NCI-H748 (cell line): ENCODE data around the gene CDH11.
A peak's percentile ranks its signal among the peaks of the same experiment; 100 is the strongest.

ENCODE experiments used
- DNase-seq: peaks from one replicate; lab custom pipeline; 2025; ENCODE audit not compliant: unreplicated experiment; lab: John Stamatoyannopoulos, UW

CDH11 gene

DNA sequence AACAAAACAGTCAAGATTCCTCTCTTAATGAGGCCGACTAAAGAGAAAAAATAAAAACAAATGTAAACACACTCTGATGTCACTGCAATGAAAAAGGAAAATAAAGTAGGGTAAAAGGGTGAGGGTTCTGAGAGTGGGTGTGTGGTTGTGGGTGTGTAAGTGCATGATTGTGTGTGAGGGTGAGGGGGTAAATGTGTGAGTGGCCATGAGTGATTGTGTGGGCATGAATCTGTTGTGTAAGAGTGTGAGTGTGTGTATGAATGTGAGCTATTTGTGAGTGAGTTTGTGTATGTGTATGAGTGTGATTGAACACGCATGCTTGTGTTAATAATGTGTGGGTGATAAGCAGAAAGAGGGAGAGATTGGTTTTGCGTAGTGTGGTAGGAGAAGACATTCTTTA, 132.8 kb downstream of the CDH11 start:
- DNase-seq = no peak

DNA sequence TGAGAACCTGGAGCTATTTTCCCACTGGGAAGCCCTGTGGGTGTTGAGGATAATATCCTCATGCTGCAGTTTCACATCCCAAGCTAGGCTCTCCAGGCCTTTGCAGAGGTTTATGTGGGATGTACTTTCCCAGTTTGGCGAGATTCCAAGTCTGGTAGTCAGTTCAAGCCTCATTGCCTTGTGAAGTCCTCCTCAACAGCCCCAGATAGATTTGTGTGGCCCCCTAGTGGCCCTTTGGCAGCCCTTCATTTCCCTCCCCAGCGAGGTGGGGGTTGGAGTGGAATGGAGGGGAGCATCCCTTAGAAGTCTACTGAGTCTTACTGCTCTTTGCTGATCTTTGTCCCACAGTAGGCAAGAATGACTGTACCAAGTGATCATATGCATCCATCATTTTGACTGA, 137.9 kb downstream of the CDH11 start:
- DNase-seq = peak; percentile 64

DNA sequence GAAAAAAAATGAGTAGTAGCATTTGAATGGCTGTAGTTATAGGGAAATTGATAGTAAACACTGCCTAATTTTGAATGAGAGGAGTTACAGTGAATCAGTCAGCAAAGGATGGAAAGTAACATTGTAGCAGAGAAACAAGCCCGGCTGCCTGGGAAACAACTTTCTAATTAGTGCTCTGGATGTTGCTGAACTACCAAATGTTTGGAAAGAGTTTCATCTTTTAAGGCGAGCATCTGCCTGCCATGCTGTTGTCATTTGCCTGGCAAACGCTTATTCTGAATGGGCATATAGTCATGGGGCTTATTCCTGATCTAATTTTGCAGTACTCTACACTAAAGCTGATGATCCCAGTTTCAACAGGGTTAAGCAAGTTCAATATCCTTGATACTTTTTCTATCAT, 138.6 kb downstream of the CDH11 start:
- DNase-seq = no peak

DNA sequence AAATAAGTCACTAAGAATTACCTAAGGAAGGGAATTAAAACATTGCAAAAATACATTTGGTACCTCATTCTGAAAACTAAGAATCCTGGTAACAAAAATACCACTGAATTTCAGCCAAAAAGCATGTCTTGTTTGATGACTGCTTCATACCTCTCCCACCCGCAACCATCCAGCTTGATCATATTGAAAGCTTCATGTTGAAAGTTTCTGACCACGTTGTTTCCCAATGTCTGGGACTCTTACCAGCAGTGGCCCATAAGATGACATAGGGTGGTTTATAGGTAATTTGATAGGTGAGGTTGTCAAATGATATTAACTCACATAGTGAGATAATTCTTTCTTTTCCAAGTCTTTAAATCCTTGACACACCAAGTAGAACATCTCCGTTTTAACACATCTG, 139.3 kb downstream of the CDH11 start:
- DNase-seq = no peak

DNA sequence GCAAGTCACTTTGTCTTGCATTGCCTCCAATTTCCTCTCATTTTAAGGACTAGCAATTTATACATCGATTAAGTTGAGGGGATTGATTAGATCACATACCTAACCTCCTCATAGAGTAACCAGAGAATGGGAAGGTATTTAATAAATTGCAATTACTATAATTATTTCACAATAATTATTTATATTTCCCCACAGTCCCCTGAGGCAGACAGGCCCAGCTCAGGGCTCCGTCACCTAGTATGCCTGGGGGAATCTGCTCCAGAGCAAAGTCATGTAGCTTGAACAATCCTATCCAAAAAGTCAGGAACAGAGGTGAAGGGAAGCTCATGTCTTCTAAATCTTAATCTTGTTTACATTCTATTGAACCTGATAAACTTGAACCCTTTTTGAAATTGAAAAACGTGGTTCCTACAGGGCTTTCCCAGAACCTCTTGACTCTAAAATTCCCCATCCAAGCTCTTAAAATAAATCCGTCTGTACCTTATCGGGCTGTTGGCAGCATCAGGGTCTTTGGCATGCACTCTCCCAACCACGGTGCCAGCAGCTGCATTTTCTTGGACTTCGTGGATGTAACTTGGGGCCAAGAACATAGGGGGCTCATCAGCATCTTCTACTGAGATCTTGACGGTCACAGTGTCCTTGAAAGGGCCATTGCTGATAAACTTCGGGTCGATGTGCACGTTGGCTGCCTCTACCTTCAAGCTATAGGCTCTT, 140.1 kb downstream of the CDH11 start:
- DNase-seq = no peak

DNA sequence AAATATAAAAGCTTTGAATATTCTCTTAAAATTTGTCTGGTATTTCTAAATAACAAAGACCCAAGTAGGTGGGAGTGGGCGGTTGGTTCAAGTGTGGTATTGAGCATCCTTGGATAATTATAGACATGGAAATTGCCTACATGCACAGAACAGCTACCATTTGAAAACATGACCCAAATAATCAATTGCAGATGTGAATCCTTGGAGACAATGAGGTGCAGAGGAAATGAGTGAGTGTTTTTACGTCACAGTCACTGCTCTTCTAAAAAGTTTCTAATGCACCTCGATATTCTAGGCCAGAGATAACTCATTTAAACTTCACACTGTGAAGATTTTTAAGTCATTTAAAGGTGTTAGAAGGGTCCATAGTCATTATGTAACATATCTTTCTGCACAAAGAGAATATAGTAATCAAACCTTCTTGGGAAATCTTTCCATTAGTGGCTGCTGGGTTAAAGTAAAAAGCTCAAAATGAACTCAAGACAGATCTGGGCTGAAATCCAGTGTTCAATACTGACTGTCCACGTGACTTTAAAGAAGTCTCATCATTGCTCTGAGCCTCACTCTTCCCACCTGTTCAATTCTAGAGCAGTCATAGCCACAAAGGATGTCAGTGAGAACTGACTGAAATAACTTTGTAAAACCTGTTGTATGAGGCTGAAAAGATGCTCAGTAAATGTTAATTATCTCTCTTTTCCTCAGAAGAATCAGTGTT, 144.5 kb downstream of the CDH11 start:
- DNase-seq = no peak

DNA sequence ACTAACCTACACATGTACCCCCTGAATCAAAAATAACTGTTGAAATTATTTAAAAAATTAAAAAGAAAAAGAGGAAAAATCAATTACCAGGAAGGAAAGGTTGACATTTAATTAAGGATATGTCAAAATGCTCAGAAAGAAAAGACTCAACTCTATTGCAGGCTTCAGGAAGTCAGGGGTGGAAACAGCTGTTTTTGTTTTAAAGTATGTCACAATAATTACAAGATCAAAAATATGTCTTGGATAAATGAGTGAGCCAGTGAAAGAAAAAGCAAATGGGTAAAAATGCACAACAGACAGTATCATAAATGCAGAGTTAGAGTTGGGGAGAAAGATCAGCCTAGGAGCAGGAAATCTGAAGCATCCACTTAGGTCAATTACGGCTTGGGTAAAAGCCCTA, 146.0 kb downstream of the CDH11 start:
- no peak for DNase-seq

DNA sequence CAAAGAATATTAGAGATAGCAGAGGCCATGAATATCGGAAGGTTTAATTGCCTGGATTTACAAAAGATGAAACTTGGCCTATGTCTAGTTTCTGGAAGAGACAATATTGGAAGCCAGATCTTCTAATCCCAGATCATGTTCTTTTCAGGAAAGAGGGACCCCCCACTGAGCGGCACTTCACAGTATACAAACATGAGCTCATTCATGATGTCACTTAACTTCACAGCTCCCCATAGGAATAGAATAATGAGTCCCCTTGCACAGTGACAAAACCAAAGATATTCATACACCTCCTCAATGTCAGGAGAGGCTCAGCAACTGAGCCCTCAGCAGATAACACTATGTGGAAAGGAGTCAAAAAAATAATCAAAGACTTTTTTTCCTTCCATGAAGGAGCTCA, 147.5 kb downstream of the CDH11 start:
- peak; percentile 11 for DNase-seq

DNA sequence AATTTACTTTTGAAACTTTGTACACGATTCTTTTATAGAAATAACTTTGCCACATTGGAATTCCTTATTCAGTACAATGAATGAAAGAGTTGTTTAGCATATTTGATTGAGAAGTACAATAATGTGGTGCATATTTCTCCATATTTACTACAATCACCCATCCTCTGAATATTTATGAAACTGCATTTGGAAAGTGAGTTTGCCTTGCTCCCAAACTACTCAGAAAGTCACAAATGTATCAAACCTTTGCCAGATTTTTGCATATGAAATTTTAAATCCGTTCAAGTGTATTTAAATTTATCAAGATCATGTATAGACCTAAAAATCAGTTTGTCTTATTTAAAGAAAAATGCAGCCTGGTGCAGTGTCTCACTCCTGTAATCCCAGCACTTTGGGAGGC, 148.7 kb downstream of the CDH11 start:
- no peak for DNase-seq

DNA sequence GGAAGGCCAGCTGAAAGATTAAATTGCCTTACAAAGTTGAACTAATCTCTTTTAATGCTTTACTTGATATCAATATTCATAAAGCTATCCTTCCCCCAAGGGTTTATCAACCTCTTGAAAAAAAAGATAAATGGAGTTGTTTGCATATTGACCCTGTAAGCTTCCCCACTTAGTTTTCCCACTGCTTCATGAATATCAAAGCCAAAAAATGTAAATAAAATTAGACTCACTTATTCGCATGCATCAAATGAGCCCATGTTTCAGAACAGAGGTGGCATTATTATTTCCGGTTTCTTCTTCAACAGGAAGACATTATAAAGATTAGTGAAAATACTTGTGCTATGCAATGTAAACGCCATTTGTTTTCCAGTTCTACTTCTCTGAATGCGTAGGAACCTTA, 150.7 kb downstream of the CDH11 start:
- DNase-seq = no peak

DNA sequence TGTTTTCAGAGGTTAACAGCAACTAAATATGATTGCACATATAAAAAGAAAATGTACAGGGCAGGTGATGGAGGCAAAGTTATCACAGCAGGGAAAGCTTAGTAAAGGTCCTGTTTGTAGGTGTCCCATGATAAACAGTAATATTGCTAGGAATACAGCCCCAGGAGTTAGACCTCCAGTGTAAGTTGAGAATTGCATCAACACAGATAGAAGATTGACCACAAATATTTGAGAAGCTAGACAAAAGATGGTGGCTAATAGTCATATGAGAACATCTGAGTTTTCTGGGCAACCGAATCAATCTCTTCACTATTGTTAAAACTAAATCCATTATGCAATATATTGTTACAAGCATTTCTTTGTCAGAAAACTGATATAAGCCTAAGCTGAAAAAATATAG, 152.6 kb downstream of the CDH11 start:
- no peak for DNase-seq

DNA sequence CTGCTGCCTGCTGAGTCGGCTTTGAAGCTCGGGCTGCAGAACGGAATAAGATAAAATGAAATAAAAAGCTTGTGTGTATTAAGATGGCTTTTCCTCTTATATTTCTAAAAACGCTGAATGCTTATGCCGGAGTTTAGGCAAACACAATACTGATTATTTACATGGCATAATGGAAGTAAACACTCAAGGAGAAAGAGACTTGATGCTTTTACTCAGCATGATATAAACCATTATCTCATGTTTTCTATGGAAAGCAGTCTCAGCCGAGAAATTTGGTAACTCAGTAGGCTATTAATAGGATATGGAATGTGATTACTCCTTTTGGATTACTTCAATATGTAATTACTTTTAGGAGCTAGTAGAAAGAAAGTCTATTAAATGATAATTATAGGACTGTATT, 153.3 kb downstream of the CDH11 start:
- no peak for DNase-seq

DNA sequence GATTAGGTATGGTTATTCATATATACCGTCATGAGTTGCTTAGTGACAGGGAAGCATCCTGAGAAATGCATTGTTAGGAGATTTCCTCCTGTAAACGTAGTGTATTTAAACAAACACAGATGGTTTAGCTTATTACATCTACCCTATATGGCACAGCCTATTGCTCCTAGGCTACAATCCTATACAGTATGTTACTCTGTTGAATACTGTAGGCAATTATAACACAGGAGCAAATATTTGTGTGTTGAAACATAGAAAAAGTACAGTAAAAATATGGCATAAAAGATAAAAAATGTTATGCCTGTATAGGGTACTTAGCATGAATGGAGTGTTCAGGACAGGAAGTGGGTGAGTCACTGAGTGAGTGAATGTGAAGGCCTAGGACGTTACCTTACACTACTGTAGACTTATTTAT, 157.7 kb downstream of the CDH11 start:
- peak; percentile 31 for DNase-seq

DNA sequence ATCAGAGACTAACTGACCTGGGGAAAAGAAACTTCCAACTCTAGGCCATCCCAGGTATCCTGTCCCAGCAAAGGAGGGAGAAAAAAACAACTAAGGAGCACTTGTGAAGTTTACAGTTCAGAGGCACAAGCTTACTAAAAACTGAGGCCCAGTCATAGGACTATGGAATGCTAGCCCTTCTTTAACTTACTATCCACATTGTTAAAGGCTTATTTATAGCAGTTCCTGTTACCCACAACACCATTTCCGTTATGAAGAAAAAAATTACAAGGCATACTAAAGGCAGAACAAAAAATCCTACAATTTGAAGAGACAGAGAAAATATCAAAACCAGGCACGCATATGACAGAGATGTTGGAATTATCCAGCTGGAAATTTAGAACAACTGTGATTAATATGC, 159.1 kb downstream of the CDH11 start:
- DNase-seq = no peak

DNA sequence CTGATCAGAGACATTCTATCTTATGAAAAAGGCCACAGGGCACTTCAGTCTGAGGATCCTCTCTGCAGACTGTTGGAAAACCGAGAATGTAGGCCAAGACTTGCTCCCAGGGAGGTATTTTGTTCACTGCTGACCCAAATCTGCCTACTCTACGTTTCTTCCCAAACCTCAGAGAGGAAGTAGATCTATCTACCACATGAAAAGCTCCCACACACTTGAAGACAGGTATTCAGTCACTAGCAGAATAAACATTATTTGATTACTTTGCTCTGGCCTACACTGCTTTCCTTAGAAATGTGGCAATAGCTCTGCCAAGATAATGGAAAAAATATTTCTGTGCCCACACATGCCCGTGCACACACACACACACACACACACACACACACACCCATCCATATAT, 164.6 kb downstream of the CDH11 start:
- no peak for DNase-seq

DNA sequence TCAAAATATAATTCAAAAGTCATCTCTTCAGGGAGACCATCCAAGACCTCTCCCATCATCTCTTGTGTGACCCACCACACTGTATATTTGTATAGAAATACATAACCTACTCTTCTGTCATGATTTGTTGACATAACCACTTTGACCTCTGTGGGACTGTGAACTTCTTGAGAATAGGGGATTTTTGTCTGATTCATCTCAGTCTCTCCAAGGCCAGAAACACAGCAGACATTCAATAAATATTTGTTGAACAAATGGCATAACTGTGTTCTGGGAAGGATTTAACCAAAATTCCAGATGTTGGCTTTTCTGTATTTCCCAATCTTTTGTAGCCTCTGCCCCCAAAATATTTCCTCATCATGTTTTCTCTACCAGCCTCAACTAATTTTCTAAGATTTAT, 169.7 kb downstream of the CDH11 start:
- DNase-seq = no peak

DNA sequence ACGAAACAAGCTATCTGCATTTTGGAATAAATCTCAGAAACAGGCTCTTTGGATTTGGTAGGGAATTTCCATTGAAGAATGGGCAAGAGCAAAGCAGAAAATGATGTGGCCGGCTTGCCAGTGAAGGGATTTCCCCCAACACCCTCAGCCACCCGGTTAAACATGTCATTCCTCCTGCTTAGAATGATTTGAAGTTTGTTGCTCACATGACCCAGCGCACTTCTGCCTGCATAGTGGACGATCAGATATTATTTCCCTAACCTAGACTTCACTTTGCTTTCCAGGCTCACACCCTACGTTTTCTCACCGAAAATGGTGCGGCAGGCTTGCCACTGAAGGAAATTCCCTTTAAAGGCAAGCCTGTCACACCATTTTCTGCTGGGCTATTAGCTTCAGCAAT, 170.7 kb downstream of the CDH11 start:
- DNase-seq = no peak

DNA sequence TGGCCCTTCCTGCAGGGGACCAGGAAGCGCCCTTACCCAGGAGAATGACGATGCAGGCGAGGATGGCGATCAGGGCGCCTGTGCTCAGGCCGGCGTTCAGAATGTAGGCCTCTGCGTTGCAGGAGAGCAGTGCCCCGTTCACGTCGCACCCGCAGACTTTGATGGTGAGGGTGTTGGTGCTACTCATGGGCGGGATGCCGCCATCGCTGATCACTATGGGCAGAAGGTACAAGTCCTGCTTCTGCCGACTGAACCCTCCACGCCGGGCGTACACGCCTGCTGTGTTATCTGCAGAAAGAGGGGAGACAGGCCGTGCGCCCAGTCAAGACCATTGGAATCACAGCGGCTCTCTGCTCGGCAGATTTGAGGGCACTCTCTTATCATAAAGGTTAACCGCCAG, 171.1 kb downstream of the CDH11 start:
- no peak for DNase-seq

DNA sequence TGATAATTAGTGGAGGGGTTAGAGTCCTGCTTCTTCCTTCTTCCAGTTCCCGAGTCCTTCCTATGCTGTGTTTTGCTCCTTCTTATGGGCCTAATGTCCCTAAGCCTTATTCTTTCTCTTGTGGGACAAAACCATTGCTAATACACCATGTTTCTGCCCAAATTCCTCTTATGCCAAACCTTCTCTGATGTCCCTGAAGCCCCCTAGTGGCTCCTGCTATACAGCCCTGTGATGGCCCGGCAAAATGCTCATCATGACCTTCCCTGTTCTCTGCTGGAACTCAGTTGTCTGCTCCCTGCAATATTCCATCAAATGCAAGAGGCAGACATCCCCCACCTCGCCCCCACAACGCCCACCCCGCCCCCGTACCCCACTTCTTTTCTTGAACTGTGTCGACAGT, 171.6 kb downstream of the CDH11 start:
- no peak for DNase-seq

DNA sequence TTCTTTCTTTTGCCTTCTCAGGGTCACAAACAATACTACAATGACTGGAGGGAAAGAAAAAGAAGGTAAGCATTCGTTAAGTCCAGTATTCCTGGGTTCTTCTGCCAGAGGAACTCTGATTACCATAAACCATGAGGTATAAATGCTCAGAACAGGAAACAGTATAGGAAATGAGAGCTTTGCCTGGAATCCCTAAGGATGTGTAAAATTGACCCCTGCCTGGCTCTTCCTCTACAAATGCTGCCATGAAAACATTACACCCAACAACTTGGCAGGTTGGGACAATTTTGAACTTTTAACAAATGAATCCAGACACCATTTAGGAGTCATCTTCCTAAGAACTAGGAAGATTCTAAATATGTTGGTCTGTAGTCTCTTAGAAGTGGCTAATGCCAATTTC, 173.8 kb downstream of the CDH11 start:
- no peak for DNase-seq

DNA sequence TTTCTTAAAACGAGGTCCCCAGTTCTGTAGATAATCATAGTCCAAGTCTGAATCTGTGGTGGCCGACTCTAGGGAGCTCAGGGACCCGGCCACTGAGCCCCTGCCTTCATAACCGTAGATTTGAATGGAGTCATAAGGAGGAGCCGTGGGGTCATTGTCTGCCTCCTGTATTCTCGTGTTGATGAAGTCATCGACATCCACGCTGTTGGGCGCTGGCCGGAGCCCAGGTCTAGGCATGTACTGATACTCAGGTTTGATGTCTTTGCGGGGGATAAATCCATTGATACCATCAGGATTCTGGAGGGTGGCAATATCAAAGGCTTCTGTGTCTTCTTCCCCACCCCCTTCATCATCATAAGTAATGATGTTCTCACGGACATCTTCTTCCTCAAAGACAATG, 174.2 kb downstream of the CDH11 start:
- DNase-seq = no peak

DNA sequence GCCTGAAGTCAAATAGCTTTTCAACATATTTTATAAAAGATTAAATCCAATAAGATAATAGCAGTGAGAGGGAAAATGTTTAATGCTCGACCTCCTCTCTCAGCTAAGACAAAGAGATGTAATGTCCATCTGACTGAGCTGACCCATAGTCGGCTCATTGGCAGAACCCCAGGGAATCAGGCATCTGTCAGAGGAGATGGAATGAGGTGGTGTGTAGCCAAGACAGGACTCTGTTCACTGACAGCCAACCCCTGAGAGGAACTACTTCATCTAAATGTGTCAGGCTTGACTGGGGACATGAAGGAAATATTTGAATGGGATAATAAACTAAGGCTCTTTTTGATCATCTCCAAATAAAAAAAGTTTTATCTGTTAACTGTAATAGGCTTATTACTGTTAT, 188.0 kb downstream of the CDH11 start:
- DNase-seq = no peak

DNA sequence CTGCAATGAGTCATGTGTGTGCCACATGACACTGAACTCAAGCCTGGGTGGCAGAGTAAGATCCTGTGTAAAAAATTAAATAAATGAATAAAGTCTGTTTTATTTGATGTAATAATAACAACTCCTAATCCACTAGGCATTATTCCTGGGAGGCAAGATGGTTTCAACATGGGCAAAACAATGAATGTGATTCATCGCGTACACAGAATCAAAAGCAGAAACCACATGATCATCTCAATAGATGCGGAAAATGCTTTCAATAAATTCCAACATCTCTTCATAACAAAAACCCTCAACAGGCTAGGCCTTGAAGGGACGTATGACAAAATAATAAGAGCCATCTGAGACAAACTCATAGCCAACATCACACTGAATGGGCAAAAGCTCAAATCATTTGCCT, 195.4 kb downstream of the CDH11 start:
- no peak for DNase-seq
